ENCODE measurements around the gene TOGARAM2.
"Not testable (repeated sequence)": the region's sequence is repeated elsewhere in the genome, so short reads cannot be mapped to it uniquely, and the experiment has no call there.

Gene TOGARAM2

DNA sequence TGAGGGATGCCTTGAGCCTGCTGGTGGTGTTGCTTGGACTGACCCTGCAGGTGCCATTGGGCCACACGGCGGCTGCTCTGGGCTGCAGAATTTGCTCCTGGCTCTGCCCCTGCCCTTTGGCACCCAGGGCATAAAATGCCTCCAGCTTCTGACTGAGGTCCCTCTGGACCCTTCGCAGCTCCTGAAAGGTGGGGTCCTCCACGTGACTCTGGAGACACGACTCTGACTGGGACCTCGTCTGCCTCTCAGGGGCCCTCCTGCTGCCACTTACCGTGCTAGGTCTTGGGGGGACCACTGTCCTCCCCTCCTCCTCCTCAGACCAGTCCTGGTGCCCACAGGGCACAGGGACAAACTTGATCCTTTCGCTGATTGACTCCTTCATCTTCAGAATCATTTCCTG, 91.2 kb downstream of the TOGARAM2 start:
- DNase-seq (ENCODE audit: low read depth in 2 of 2), result no peak

GRCh38 chr2:29072971-29073725, 92.0 kb downstream of the TOGARAM2 start:
- DNase-seq (ENCODE audit: low read depth in 2 of 2), result no peak

GRCh38 chr2:29073933-29074332, 92.8 kb downstream of the TOGARAM2 start:
- no peak for DNase-seq (ENCODE audit: low read depth in 2 of 2)

DNA sequence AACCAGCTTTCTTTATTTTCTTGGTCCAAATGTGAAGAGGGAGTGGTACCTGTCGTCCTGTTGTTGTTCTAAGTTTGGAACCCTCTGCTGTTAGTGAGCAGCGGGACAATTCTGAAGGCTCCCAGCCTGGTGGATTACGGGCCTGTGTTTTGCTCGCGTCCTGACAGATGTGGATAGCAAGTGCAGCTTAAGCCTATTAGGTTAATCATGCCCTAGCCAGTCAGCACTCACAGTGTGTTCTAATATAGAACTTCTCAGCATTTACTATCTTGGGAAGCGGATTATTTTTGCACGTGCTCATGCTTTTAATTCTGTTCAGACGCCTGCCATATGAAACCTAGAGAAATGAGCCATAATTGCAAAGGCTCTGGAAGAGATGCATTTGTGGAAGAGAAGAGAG, 93.3 kb downstream of the TOGARAM2 start, which contains the start of gene PCARE:
Gene PCARE, minus strand, starts transcription at position 113 of the 400 bp plus-strand sequence. CDS start 262 bp downstream, outside the sequence.
- DNase-seq (ENCODE audit: low read depth in 2 of 2), result no peak

DNA sequence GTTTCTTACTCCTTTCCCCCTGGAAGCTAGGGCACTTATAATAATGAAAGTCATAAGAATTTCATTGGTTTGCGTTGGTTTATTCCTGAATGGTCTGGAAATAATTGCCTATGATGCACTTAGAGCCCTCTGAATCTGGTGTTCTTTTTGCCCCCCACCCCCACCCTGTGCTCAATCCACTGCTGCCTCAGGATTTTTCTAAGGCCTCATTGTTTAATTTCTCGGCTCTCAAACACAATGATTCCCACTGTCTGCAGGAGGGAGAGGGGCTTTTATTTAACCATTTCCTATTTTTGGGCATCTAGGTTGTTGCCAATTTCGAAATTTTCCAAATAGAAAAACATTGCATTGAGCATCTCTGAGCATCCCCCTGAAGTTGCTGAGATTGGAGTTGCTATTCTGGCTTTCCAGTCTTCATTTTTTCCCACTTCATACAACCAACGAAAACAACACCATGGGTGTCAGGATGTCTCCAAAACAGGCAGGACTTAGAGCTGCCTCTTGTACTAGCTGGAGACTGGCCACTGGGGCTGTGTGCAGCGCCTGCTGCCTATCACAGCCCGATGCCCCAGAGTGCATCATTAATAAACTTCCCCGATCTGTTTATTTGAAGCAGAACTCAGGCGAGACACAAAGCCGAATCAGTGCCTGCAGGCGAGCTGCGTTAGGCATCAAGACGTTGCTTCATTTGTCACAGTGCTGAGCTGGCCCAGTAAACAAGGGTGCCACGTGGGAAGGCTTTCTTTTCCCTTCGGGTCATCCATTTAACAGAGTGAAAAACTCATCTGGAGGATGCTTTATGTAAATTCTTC, 95.0 kb downstream of the TOGARAM2 start:
- DNase-seq (ENCODE audit: low read depth in 2 of 2), result no peak

- DNase-seq (ENCODE audit: low read depth in 2 of 2), result no peak
Observed at GRCh38 chr2:29079887-29080286, 98.8 kb downstream of the TOGARAM2 start.

DNA sequence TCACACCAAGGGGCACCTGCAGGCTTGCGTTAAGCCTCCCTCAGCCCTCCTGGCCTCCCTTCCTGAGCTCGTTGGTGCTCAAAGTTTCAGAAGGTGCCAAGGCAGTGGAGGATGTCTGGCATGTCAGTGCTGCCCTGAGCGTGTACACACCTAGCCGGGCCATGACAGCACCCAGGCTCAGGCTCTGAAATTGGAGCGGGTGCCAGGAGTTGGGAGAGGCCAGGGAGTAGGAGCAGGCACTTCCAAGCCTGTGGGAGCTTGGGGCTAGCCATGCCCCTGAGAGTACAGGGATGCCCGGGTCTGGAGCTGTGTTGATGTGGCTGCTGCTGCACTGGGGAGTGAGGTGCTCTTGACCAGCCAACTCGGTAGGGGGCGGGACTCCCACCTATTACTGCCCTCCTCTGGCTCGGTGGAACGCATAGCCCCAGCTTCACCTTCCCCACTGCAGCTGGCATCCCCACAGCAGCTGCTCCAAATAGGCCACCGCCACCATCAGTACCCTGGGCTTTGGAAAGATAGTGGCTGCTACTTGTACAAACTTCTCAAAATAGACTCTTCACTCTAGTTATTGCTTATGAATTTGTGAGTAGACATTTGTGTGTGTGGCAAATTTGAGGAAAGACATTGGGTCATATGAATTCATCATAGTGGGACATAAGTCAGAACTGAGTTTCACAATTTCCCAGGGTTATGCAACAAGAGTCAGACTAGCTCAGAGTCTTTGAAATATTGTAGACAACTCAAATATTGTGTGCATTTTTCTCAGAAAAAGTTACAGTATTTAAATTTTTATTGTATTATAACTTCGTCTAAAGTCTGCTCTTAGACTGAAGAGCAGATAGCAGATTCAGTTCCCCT, 100.0 kb downstream of the TOGARAM2 start:
- no peak for DNase-seq (ENCODE audit: low read depth in 2 of 2)

GRCh38 chr2:29082804-29083495, 101.9 kb downstream of the TOGARAM2 start:
- no peak for DNase-seq (ENCODE audit: low read depth in 2 of 2)

- no peak for DNase-seq (ENCODE audit: low read depth in 2 of 2)
Observed at GRCh38 chr2:29084554-29084953, 103.5 kb downstream of the TOGARAM2 start.

DNA sequence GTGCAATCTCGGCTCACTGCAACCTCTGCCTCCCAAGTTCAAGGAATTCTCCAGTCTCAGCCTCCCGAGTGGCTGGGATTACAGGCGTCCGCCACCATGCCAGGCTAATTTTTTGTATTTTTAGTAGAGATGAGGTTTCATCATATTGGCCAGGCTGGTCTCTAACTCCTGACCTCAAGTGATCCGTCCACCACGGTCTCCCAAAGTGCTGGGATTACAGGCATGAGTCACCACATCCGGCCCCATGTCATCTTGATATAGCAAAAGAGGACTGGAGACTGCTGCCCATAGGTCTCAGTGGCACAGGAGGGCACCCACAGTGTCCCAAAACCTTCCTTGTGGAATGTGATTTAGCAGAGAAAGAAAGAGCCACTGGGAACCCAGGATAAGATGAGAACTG, 109.2 kb downstream of the TOGARAM2 start:
- not testable (repeated sequence) for DNase-seq (ENCODE audit: low read depth in 2 of 2)

- DNase-seq (ENCODE audit: low read depth in 2 of 2), result no peak
Observed at GRCh38 chr2:29096969-29097368, 115.9 kb downstream of the TOGARAM2 start.

- DNase-seq (ENCODE audit: low read depth in 2 of 2), result no peak
Observed at GRCh38 chr2:29097569-29097968, 116.5 kb downstream of the TOGARAM2 start.

- no peak for DNase-seq (ENCODE audit: low read depth in 2 of 2)
Observed at GRCh38 chr2:29100564-29100963, 119.5 kb downstream of the TOGARAM2 start.

All from stimulated activated CD8-positive, alpha-beta memory T cell treated with anti-CD3 and anti-CD28 coated beads, Interleukin-15, amount 100 ng/mL, for 48 hours (primary cell).